ENCODE results near the gene ADARB1. TPM values are rescaled to one million over a fixed set of nuclear protein-coding genes. Genes with fewer than 3 reads are reported as not detected.

The ADARB1 gene
- total RNA-seq, 1 experiment from 2014 or later: 5.0 TPM

DNA sequence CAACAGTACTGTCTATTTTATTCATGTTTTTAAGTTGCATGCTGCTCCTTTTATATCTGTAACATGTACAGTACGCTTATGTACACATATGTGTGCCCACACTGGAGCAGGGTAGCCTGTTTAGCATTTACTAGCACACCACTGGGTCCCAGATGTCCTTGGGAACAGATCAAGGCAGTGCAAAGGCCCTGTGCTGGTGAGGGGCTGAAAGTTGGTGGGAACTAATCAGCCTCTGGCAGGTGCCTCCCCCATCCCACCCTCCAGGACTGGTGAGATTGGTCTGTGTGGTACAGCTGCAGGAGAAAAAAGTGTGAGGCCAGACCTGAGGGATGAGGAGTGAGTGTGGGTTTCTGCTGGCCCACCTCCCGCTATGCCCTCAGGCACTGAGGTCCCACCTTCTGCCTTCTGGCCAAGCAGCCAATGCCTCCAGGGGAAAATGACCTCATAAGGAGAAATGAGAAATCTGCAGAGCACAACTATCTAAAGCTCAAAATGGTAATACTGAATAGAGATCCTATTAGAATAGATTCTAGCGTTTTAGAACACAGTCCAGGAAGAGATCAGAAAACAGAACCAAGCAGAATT lies 154.4 kb downstream of the ADARB1 start:
- DNase-seq (ENCODE audit: low read depth): no peak
- in situ Hi-C loops (cut with HindIII; ENCODE audit: low pct_unique_long_range_greater_than_20kb, low sequenced_read_pairs): no loop called here

DNA sequence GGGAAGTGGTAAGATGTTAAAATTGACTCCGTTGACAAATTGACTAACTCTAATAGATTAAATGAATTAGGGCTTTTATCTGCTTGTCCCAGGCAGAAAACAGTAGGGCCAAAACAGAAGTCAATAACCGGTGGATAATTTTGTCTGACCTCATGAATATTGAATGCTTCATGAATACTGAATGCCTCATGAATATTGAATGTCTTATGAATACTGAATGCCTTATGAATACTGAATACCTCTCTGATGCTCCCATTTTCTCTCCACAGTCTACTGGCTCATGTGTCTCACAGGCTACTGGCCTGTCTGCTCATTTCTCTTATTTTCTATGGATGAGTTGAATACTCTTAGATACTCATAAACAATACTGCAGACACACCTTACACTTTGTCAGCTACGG lies 157.3 kb downstream of the ADARB1 start:
- DNase-seq (ENCODE audit: low read depth): no peak
- in situ Hi-C loops (cut with HindIII; ENCODE audit: low pct_unique_long_range_greater_than_20kb, low sequenced_read_pairs): no loop called here

DNA sequence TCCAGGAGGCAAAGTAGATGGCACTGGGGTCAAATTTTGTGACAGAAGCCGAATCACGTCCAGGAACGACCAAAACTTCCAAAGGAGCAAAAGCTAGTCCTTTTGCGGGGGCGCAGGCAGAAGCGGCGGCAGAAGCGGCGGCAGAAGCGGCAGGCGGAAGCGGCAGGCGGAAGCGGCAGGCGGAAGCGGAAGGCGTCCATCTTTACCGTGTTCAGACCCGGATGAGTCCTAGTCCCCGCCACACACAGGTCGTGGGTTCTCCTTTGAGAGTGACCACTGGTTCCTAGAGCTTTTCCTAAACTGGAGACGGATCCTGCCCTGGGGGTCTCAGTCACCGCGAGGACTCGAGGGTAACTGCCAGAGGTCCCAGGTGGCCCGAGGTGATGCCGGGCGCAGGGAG lies 159.7 kb downstream of the ADARB1 start:
- in situ Hi-C loops (cut with HindIII; ENCODE audit: low pct_unique_long_range_greater_than_20kb, low sequenced_read_pairs): no loop called here
- DNase-seq (ENCODE audit: low read depth): no peak

DNA sequence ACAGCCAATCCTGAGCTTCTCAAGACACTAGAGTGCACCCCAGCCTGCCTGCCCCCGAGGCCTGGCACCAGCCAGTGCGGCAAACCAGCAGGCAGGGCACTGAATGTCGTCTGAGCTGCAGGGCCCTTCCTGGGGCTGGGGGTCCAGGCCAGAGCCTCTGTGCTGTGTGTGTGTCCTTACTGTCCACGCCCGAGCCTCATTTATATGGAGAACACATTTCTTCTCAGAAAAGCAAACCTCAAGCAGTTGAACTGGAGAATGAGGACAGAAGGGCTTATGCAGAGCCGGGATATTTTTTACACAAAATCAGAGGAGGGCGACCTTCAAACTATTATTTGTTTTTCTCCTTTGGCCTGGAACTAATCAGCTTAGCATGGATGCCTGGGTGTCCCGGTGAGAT lies 160.6 kb downstream of the ADARB1 start:
- no peak for DNase-seq (ENCODE audit: low read depth)
- in situ Hi-C loops (cut with HindIII; ENCODE audit: low pct_unique_long_range_greater_than_20kb, low sequenced_read_pairs): no loop called here

GRCh38 chr21:45235488-45235887 lies 161.1 kb downstream of the ADARB1 start:
- in situ Hi-C loops (cut with HindIII; ENCODE audit: low pct_unique_long_range_greater_than_20kb, low sequenced_read_pairs): no loop called here
- no peak for DNase-seq (ENCODE audit: low read depth)

DNA sequence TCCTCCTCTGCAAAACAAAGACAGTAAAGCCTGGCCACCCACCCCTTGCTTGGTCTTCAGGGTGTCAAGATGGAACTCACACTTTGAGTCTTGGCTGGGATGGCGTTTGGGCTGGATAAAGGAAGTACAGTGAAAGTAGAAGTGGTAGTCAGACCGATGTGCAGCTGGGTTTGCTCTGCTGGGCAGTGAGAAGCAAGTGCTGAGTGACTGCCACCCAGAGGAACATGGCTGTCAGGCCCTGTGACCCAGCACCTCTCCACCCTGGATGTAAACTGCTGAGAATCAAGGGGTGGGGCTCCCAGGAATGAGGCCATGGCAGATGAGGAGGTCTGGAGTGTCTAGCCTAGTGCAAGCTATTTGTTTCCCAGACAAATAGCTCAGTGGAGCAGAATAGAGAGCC lies 162.1 kb downstream of the ADARB1 start:
- in situ Hi-C loops (cut with HindIII; ENCODE audit: low pct_unique_long_range_greater_than_20kb, low sequenced_read_pairs): no loop called here
- DNase-seq (ENCODE audit: low read depth): no peak

DNA sequence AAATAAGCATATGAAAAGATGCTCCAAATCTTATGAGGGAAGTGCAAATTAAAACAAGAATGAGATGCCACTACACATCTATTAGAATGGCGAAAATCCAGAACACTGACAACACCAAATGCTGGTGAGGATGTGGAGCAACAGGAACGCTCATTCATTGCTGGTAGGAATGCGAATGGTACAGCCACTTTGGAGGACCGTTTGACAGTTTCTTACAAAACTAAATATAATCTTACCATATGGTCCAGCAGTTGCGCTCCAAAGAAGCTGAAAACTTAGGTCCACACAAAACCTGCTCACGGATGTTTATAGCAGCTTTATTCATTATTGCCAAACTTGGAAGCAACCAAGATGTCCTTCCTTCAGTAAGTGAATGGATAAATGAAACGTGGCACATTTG lies 163.0 kb downstream of the ADARB1 start:
- no peak for DNase-seq (ENCODE audit: low read depth)
- in situ Hi-C loops (cut with HindIII; ENCODE audit: low pct_unique_long_range_greater_than_20kb, low sequenced_read_pairs): no loop called here

DNA sequence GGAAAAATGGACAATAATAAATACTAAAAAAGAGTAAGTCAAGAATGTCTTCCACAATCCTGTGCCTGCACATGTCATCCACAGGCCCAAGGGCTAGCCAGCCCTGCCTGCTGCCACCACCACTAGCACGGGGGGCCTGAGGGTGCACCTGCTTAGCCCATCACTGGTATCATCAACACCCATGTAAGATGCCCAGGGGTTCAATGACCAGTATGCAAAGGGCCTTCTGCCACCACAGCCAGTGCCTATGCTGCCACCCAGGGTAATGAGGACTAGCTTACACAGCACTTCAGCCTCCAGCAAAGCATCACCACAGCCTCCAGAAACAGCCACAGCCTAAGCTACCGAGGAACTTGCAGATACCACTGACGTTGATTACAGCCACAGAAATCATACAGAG lies 167.0 kb downstream of the ADARB1 start:
- in situ Hi-C loops (cut with HindIII; ENCODE audit: low pct_unique_long_range_greater_than_20kb, low sequenced_read_pairs): no loop called here
- no peak for DNase-seq (ENCODE audit: low read depth)

DNA sequence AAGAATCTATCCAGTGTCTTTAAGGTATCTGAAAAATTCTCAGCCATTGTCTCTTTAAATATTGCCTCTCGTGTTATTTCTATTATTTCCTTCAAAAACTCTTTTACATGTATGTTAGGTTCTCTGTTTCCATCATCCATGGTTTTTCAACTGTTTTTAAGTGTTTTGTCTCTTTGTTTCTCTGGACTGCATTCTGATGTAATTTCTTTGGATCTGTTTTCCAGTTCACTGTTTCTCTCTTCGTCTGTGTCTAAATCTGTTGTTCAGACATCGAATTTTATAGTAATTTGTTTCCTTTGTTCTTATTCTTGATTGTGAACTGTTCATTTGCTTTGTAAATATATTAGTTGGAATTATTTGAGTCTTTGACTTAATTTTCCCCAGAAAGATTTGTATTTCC lies 169.2 kb downstream of the ADARB1 start:
- in situ Hi-C loops (cut with HindIII; ENCODE audit: low pct_unique_long_range_greater_than_20kb, low sequenced_read_pairs): no loop called here
- no peak for DNase-seq (ENCODE audit: low read depth)

DNA sequence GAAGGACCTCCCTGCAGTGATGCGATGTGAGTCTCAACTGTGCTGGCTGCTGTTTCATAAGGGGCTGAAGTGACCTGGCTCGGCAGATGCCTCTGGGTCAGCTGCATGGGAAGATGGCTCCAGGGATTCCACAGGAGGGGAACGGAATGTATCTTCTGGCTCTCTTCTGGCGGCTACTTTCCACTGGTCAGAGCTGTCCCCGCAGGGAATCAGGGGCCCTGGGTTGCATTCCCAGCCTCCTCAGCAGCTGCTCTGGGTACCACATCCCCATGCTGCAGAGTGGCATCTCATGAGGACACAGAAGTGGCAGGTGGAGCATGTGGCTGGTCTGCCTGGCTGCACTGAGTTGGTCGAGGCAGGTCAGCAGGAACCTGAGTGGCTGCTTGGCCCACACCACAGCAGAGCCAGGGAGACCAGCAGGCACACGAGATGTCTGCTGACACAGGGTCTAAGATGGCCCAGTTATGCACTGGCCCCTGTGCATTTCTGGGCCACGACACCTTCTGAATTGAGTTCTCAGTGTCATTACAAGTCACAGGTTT lies 170.5 kb downstream of the ADARB1 start:
- in situ Hi-C loops (cut with HindIII; ENCODE audit: low pct_unique_long_range_greater_than_20kb, low sequenced_read_pairs): no loop called here

GRCh38 chr21:45246386-45247320 lies 172.3 kb downstream of the ADARB1 start:
- no peak for DNase-seq (ENCODE audit: low read depth)
- in situ Hi-C loops (cut with HindIII; ENCODE audit: low pct_unique_long_range_greater_than_20kb, low sequenced_read_pairs): no loop called here

More for the DNA sequence above, 170.5 kb downstream of the ADARB1 start:
- DNase-seq (ENCODE audit: low read depth): no peak

DNA sequence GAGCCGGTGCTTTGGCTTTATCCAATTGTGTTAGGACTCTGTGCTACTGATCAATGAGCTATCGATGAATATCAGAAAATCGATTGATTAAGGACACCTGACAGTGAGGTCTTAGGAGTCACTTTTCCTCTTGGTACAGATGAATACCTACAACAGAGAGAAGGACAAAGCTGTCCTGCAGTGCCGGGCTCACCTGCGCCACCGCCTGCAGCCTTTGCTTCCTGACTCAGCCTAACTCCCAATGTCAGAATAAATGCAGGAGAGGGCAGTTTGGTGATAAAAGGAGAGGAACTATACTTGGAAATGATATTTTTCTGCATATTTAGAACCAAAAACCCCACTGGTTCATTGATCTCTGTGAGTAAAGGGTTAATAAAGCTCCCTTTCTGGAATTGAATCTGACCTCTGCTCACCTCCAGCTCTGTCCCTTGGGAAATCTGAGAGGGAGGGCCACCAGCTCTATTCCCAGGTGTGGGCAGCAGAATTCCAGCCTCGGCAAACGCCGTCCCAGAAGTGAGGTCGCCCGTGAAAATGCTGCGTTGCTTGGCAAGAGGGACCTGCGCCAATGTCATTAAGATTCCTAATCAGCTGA lies 174.0 kb downstream of the ADARB1 start:
- no peak for DNase-seq (ENCODE audit: low read depth)
- in situ Hi-C loops (cut with HindIII; ENCODE audit: low pct_unique_long_range_greater_than_20kb, low sequenced_read_pairs): no loop called here

- in situ Hi-C loops (cut with HindIII; ENCODE audit: low pct_unique_long_range_greater_than_20kb, low sequenced_read_pairs): no loop called here
- DNase-seq (ENCODE audit: low read depth): no peak
These were observed 174.6 kb downstream of the ADARB1 start for GRCh38 chr21:45248893-45249381.

- in situ Hi-C loops (cut with HindIII; ENCODE audit: low pct_unique_long_range_greater_than_20kb, low sequenced_read_pairs): no loop called here
- DNase-seq (ENCODE audit: low read depth): no peak
These were observed 175.2 kb downstream of the ADARB1 start for GRCh38 chr21:45249626-45250025.

- in situ Hi-C loops (cut with HindIII; ENCODE audit: low pct_unique_long_range_greater_than_20kb, low sequenced_read_pairs): no loop called here
These were observed 175.9 kb downstream of the ADARB1 start for GRCh38 chr21:45250272-45250671.

DNA sequence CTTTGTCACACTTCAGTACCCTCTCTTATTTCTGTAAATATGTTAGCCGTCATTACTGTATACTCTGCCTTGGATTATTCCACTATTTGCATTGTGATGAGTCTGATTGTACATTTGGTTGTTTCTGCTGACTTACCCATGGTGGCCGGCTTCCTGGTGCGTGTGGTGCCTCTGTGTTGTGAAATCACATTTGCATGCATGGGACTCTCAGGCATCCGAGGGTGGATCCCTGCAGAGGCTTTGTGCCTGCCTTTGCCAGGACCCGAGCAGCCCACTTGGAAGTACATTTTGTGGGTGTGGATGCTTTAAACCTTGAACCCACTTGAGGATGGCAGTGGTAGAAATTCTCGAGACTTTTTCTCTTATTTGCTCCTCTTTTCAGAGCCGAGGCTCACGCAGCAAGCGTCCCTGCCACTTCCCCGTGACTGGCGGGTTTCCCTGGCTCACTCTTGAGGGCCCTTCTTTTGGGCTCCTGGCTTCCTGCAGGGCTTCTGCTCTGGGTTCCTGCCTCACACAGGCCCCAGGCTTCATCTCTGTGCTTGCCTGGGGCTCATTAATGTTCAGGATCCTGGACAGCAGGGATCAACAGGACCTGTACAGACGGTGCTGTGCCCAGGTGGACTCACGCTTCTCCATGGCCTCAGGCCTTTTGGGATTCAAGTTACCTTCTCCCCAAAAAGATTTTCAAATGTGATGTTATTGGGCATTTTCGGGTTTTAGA lies 176.7 kb downstream of the ADARB1 start:
- no peak for DNase-seq (ENCODE audit: low read depth)
- in situ Hi-C loops (cut with HindIII; ENCODE audit: low pct_unique_long_range_greater_than_20kb, low sequenced_read_pairs): no loop called here

More at GRCh38 chr21:45250272-45250671, 175.9 kb downstream of the ADARB1 start:
- no peak for DNase-seq (ENCODE audit: low read depth)

DNA sequence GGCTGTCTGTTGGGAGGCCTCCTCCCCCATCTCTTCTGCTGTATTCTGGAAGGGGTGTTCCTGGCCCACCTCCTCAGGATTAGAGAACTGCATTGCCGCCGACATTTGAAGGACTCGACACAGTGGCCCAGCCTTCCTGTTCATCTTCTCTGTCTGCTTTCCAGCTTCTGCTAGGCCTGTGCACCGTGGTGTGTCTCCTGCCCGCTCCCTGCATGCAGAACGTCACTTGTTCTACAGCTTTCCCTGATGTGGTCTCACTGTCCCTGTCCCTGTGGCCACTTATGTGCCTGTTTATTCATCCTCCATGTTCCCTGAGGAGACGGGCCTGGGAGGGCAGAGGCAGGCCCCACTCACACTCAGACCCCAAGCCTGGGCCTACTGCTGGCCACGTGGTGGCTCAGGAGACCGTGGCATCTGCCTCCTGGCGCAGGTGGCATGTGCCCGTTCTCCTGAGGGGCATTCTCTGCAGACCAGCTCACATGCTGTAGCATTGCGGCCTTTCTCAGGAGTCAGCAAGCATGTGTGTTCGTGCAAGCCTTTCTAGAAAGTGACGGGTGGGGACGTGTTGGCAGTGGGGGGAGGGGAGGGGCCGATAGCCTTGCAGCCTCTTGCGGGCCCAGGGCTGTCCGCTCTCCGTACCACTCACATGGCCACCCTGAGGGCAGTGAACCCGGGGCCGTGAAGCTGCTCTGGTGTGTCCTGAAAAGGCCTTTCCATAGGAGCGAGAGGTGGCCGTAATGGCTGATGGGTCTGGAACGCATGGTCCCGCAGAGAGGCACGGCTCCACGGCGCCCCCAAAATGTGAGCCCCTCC lies 177.5 kb downstream of the ADARB1 start:
- in situ Hi-C loops (cut with HindIII; ENCODE audit: low pct_unique_long_range_greater_than_20kb, low sequenced_read_pairs): no loop called here

More for the DNA sequence above, 177.5 kb downstream of the ADARB1 start:
- DNase-seq (ENCODE audit: low read depth): no peak
